Caco-2 (cell line): ENCODE data around the gene KPNA6. TPM values are rescaled to one million over a fixed set of nuclear protein-coding genes. Genes with fewer than 3 reads are reported as not detected.

Experiments used
- BruUV-seq: library from RNA; stranded (reverse); fragments of 400-500 nt; replicated peaks from 2 replicates; lab custom pipeline; 2021; lab: Mats Ljungman, UMichigan
- CTCF ChIA-PET: fragments of 300-600 bp; sonication (Branson Sonifier 250); formaldehyde crosslinking; loops from one replicate; lab custom pipeline; 2022; ENCODE audit warnings: antibody characterized with exemption; lab: Charles Lee
- POLR2A ChIA-PET: fragments of 300-600 bp; sonication (Branson Sonifier 250); formaldehyde crosslinking; loops from one replicate; lab custom pipeline; 2022; ENCODE audit warnings: antibody characterized with exemption; lab: Charles Lee
- DNase-seq, 2 experiments: peaks; one replicate each; pipeline versions ENCODE4 v3.0.0 to v3.0.0-alpha.2; 2020 to 2022
- H3K27me3 ChIP-seq: replicated peaks from 2 replicates; pipeline ENCODE4 v1.6.0; 2011; ENCODE audit warnings: low read length; ENCODE audit not compliant: control insufficient read depth, insufficient read depth
- H3K36me3 ChIP-seq: 2 replicates; pipeline ENCODE4 v1.5.1; 2011; ENCODE audit warnings: low read length; ENCODE audit not compliant: control insufficient read depth, insufficient read depth
- H3K4me1 ChIP-seq: fragments of 250-450 bp; sonication (Bioruptor Pico); 2 replicates; pipeline ENCODE4 v1.5.1; 2020; ENCODE audit warnings: mild to moderate bottlenecking
- H3K4me3 ChIP-seq: 2 replicates; pipeline ENCODE4 v1.5.1; 2011; ENCODE audit warnings: low read depth, mild to moderate bottlenecking, control low read depth, low read length
- H3K9me3 ChIP-seq: fragments of 250-450 bp; sonication (Bioruptor Pico); 2 replicates; pipeline ENCODE4 v1.5.1; 2020; ENCODE audit warnings: mild to moderate bottlenecking, moderate library complexity
- H3K27ac Mint-ChIP-seq: one replicate; pipeline ENCODE4 v1.8.0; 2022; ENCODE audit warnings: mixed read lengths; ENCODE audit not compliant: unreplicated experiment
- H3K27me3 Mint-ChIP-seq: one replicate; pipeline ENCODE4 v1.8.0; 2022; ENCODE audit warnings: mixed read lengths; ENCODE audit not compliant: insufficient read depth, unreplicated experiment
- H3K36me3 Mint-ChIP-seq: one replicate; pipeline ENCODE4 v1.8.0; 2022; ENCODE audit warnings: mild to moderate bottlenecking, mixed read lengths; ENCODE audit not compliant: insufficient read depth, unreplicated experiment
- H3K4me1 Mint-ChIP-seq: one replicate; pipeline ENCODE4 v1.8.0; 2022; ENCODE audit warnings: low read depth, mixed read lengths; ENCODE audit not compliant: unreplicated experiment
- H3K4me3 Mint-ChIP-seq: one replicate; pipeline ENCODE4 v1.8.0; 2022; ENCODE audit warnings: mild to moderate bottlenecking, moderate library complexity, mixed read lengths; ENCODE audit not compliant: unreplicated experiment
- H3K9me3 Mint-ChIP-seq: one replicate; pipeline ENCODE4 v1.8.0; 2022; ENCODE audit warnings: mixed read lengths; ENCODE audit not compliant: unreplicated experiment
- CTCF ChIP-seq, 2 experiments: fragments of 200-600 bp in 1 of 2; IDR thresholded peaks; 1 replicate in 1 of 2; 2 replicates in 1 of 2; pipeline versions ENCODE4 v1.5.1 to v1.8.0; 2011 to 2022; ENCODE audit warnings: antibody characterized with exemption in 1 of 2, control low read depth in 1 of 2, inconsistent platforms in 1 of 2, low read depth in 1 of 2, low read length in 1 of 2, mild to moderate bottlenecking in 1 of 2, moderate library complexity in 1 of 2; ENCODE audit not compliant: insufficient read depth in 1 of 2, severe bottlenecking in 1 of 2, unreplicated experiment in 1 of 2
- intact Hi-C: fragments of 100-400 bp; cut with micrococcal nuclease; formaldehyde crosslinking; loops from one replicate; pipeline ENCODE4 v1.10.0; 2022; ENCODE audit not compliant: unreplicated experiment
- total RNA-seq: library from RNA; stranded (reverse); gene quantifications from 2 replicates; pipeline ENCODE4 v1.2.3, GENCODE V29; 2022

The KPNA6 gene
- total RNA-seq, 1 experiment from 2014 or later, result 52.8 TPM

DNA sequence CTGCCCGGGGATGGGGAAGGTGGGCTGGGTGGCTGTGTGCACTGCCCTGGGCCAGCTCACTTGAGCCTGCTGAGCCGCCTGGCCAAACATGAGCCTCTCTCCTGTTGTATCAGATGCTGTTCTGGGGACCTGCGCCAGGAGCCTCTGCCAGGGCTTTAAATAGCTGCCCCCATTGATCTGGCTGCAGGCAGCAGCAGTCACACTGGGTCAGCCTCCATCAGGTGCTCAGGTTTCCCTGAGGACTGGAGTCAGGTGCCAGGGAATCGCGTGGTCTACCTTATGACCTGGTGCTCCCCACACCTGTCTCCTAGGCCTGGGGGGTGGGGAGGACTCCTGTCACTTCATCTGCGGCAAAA, 91.8 kb downstream of the KPNA6 start:
- no peaks in the 10 kb centered on the region for H3K9me3 Mint-ChIP-seq
- peak overlapping the region; percentile 68 for H3K27ac Mint-ChIP-seq
- no peak for TF ChIP-seq CTCF (IDR thresholded peaks at IDR 0.05; ENCODE audit: insufficient read depth in 1 of 2, low read depth in 1 of 2, low read length in 1 of 2, severe bottlenecking in 1 of 2, unreplicated experiment in 1 of 2)
- peak overlapping the region; percentile 80 for H3K4me3 Mint-ChIP-seq
- H3K36me3 Mint-ChIP-seq, result peaks cover 29% of the 10 kb centered on the region
- intact Hi-C loops, result no loop called here
- ChIA-PET POLR2A (interaction anchor here (0.6 to 1.1 kb wide), 2 partner anchors 20 to 38 kb away, joined by 4 to 5 read pairs; partner anchors contain the start of gene TXLNA), CTCF (interaction anchor here (1.1 kb wide), 1 partner anchor 41 kb away, joined by 5 read pairs; no protein-coding TSS in a partner anchor)
- Histone ChIP-seq H3K9me3 (no peaks in the 10 kb centered on the region), H3K36me3 (no peaks in the 10 kb centered on the region), H3K27me3 (no peaks in the 10 kb centered on the region), H3K4me3 (peak overlapping the region; percentile 60; the same call in 1 of the 2 replicates), H3K4me1 (peaks cover 4% of the 10 kb centered on the region; the same call in 1 of the 2 replicates)
- no TSS peak for BruUV-seq
- H3K27me3 Mint-ChIP-seq, result no peaks in the 10 kb centered on the region
- DNase-seq, result no peak
- H3K4me1 Mint-ChIP-seq, result no peaks in the 10 kb centered on the region

- Mint-ChIP-seq H3K4me3 (peak within 1 kb of the TSS; percentile 80), H3K9me3 (no peaks in the 10 kb centered on the region), H3K4me1 (no peaks in the 10 kb centered on the region), H3K27me3 (no peaks in the 10 kb centered on the region), H3K27ac (peak within 1 kb of the TSS; percentile 68), H3K36me3 (peaks cover 30% of the 10 kb centered on the region)
- intact Hi-C loops, result no loop called here
- Histone ChIP-seq H3K36me3 (no peaks in the 10 kb centered on the region), H3K4me3 (peak within 1 kb of the TSS; percentile 60), H3K9me3 (no peaks in the 10 kb centered on the region), H3K4me1 (peaks cover 4% of the 10 kb centered on the region; the same call in 1 of the 2 replicates), H3K27me3 (no peaks in the 10 kb centered on the region)
- no peak for TF ChIP-seq CTCF (IDR thresholded peaks at IDR 0.05; ENCODE audit: insufficient read depth in 1 of 2, low read depth in 1 of 2, low read length in 1 of 2, severe bottlenecking in 1 of 2, unreplicated experiment in 1 of 2)
- DNase-seq, result peak; percentile 37 to 40
- ChIA-PET CTCF (interaction anchor here (0.6 to 1.4 kb wide), 5 partner anchors 15 to 187 kb away, joined by 3 to 6 read pairs (median 4); no protein-coding TSS in a partner anchor), POLR2A (interaction anchor here (0.6 to 1.2 kb wide), 3 partner anchors 9 to 93 kb away, joined by 3 to 4 read pairs (median 3); partner anchors contain the start of genes KPNA6 and TXLNA)
- no TSS peak for BruUV-seq
These were observed 92.6 kb downstream of the KPNA6 start, which contains the start of gene CCDC28B for GRCh38 chr1:32200226-32201010. CCDC28B (plus strand) TSS chr1:32200595; CDS start chr1:32201936, 1,341 bp downstream.
